A673 (cell line): Measurements from ENCODE around the gene ACO1. TPM values are rescaled to one million over a fixed set of nuclear protein-coding genes. Genes with fewer than 3 reads are reported as not detected.

Experiments
- BruUV-seq: library from RNA; stranded (reverse); fragments of 400-500 nt; replicated peaks from 2 replicates; lab custom pipeline; 2021; lab: Mats Ljungman, UMichigan
- CTCF ChIA-PET: fragments of 300-600 bp; sonication (Branson Sonifier 250); formaldehyde crosslinking; loops from one replicate; lab custom pipeline; 2022; ENCODE audit warnings: antibody characterized with exemption; lab: Charles Lee
- POLR2A ChIA-PET: fragments of 300-600 bp; sonication (Branson Sonifier 250); formaldehyde crosslinking; loops from one replicate; lab custom pipeline; 2022; ENCODE audit warnings: antibody characterized with exemption; ENCODE audit not compliant: low non-redundant PET; lab: Charles Lee
- DNase-seq: peaks from one replicate; pipeline ENCODE4 v3.0.0-alpha.2; 2015; ENCODE audit warnings: low spot score
- H3K27ac ChIP-seq: fragments of 200-600 bp; sonication (generic); 2 replicates; pipeline ENCODE4 v1.5.1; 2016; ENCODE audit warnings: mixed run types, low read depth, mild to moderate bottlenecking, mixed read lengths, antibody characterized with exemption, low read length; ENCODE audit not compliant: poor library complexity, severe bottlenecking
- H3K27me3 ChIP-seq: fragments of 200-600 bp; sonication (generic); replicated peaks from 2 replicates; pipeline ENCODE4 v1.6.1; 2017; ENCODE audit warnings: mixed run types, low read depth, mild to moderate bottlenecking, mixed read lengths, antibody characterized with exemption, low read length; ENCODE audit not compliant: insufficient read depth, poor library complexity
- H3K36me3 ChIP-seq: fragments of 200-600 bp; sonication (generic); 2 replicates; pipeline ENCODE4 v1.6.1; 2016; ENCODE audit warnings: mixed run types, mild to moderate bottlenecking, mixed read lengths, antibody characterized with exemption, low read length; ENCODE audit not compliant: insufficient read depth, poor library complexity, severe bottlenecking
- H3K4me1 ChIP-seq: fragments of 200-600 bp; sonication (generic); 2 replicates; pipeline ENCODE4 v1.6.1; 2017; ENCODE audit warnings: mixed run types, mild to moderate bottlenecking, mixed read lengths, antibody characterized with exemption, low read length; ENCODE audit not compliant: insufficient read depth, poor library complexity, severe bottlenecking
- H3K4me3 ChIP-seq: fragments of 200-600 bp; sonication (generic); 2 replicates; pipeline ENCODE4 v1.5.1; 2016; ENCODE audit warnings: low read depth, mixed run types, mild to moderate bottlenecking, mixed read lengths, low read length; ENCODE audit not compliant: poor library complexity, severe bottlenecking
- H3K9me3 ChIP-seq: fragments of 200-600 bp; sonication (generic); 2 replicates; pipeline ENCODE4 v1.6.1; 2016; ENCODE audit warnings: mixed run types, low read depth, mild to moderate bottlenecking, mixed read lengths, antibody characterized with exemption, low read length; ENCODE audit not compliant: poor library complexity, severe bottlenecking
- EZH2 ChIP-seq: fragments of 200-600 bp; sonication (generic); IDR thresholded peaks from 2 replicates; pipeline ENCODE4 v1.6.1; 2017; ENCODE audit warnings: borderline replicate concordance, low read depth, mild to moderate bottlenecking, mixed read lengths, antibody characterized with exemption, low read length; ENCODE audit not compliant: poor library complexity, severe bottlenecking
- intact Hi-C: fragments of 100-400 bp; cut with micrococcal nuclease; formaldehyde crosslinking; loops from one replicate; pipeline ENCODE4 v1.10.0; 2022; ENCODE audit not compliant: unreplicated experiment
- total RNA-seq: library from RNA; stranded (reverse); gene quantifications from 2 replicates; pipeline ENCODE4 v1.2.3, GENCODE V29; 2021
- TF ChIP-seq, protein P1 (sequence below): fragments of 300-800, 200-600 bp; sonication (generic); conservative IDR thresholded peaks from 2 replicates; pipeline ENCODE4 v1.5.1; 2017; ENCODE audit warnings: low read depth, mild to moderate bottlenecking, antibody characterized with exemption, low read length, moderate library complexity, mixed read lengths

The ACO1 gene
- total RNA-seq, 1 experiment from 2014 or later, result 40.0 TPM

DNA sequence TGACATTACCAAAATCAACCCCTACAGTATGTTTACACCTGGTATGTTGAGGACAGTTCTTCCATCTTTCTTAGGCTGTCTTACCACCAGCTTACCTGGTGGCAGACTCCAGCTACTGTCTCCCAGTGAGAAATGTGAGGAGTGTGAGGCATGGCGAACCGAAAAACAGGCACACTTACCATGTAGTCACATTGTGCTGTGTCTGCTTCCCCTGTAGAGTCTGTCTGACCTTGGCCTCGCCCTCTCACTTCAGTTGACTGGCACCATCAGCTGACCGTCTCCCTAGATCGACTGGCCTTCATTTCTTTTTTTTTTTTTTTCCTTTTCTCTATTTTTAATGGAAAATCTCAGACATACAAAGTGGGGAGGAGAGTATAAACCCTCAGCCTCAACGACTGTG, 4.9 kb downstream of the ACO1 start:
- DNase-seq, result no peak
- H3K4me1 ChIP-seq, result peaks cover 8% of the 10 kb centered on the region
- intact Hi-C loops, result no loop called here
- H3K27me3 ChIP-seq, result no peaks in the 10 kb centered on the region
- no peaks in the 10 kb centered on the region for H3K36me3 ChIP-seq
- no peak overlapping the region for H3K4me3 ChIP-seq
- no peak for TF ChIP-seq EZH2
- TF ChIP-seq, protein P1, sequence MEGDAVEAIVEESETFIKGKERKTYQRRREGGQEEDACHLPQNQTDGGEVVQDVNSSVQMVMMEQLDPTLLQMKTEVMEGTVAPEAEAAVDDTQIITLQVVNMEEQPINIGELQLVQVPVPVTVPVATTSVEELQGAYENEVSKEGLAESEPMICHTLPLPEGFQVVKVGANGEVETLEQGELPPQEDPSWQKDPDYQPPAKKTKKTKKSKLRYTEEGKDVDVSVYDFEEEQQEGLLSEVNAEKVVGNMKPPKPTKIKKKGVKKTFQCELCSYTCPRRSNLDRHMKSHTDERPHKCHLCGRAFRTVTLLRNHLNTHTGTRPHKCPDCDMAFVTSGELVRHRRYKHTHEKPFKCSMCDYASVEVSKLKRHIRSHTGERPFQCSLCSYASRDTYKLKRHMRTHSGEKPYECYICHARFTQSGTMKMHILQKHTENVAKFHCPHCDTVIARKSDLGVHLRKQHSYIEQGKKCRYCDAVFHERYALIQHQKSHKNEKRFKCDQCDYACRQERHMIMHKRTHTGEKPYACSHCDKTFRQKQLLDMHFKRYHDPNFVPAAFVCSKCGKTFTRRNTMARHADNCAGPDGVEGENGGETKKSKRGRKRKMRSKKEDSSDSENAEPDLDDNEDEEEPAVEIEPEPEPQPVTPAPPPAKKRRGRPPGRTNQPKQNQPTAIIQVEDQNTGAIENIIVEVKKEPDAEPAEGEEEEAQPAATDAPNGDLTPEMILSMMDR, result no peak
- CTCF ChIA-PET, result interaction anchor here (1.6 kb wide), 1 partner anchor 10 kb away, joined by 3 read pairs; no protein-coding TSS in a partner anchor
- POLR2A ChIA-PET, result interaction anchor here (0.5 kb wide), 1 partner anchor 161 kb away, joined by 4 read pairs; no protein-coding TSS in a partner anchor
- BruUV-seq, result no TSS peak
- no peaks in the 10 kb centered on the region for H3K9me3 ChIP-seq
- no peak overlapping the region for H3K27ac ChIP-seq

DNA sequence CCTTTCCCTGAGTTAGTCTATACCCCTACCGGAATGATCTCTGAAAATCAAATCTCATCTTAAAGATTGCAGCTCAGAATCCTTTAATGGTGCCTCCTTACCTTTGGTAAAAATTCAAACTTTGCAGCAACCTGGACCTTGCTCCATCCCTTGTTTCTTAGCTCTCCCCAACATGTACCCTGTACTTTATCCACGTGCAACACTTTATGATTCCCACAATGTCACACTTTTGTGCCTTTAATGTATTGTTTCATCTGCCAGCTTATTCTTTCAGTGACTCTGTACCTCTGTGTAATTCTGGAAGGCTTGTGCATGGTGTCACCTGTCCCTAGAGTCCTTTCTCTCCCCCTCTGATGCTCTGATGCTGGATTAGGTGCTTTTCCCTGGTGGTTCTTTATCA, 9.5 kb downstream of the ACO1 start:
- ChIA-PET CTCF (no interaction called here), POLR2A (no interaction called here)
- H3K4me3 ChIP-seq, result no peak overlapping the region
- BruUV-seq, result no TSS peak
- no peaks in the 10 kb centered on the region for H3K36me3 ChIP-seq
- no peaks in the 10 kb centered on the region for H3K27me3 ChIP-seq
- H3K9me3 ChIP-seq, result no peaks in the 10 kb centered on the region
- H3K4me1 ChIP-seq, result no peaks in the 10 kb centered on the region
- no peak overlapping the region for H3K27ac ChIP-seq
- DNase-seq, result no peak
- intact Hi-C loops, result no loop called here
- TF ChIP-seq EZH2, result no peak
- TF ChIP-seq, protein P1, result no peak

DNA sequence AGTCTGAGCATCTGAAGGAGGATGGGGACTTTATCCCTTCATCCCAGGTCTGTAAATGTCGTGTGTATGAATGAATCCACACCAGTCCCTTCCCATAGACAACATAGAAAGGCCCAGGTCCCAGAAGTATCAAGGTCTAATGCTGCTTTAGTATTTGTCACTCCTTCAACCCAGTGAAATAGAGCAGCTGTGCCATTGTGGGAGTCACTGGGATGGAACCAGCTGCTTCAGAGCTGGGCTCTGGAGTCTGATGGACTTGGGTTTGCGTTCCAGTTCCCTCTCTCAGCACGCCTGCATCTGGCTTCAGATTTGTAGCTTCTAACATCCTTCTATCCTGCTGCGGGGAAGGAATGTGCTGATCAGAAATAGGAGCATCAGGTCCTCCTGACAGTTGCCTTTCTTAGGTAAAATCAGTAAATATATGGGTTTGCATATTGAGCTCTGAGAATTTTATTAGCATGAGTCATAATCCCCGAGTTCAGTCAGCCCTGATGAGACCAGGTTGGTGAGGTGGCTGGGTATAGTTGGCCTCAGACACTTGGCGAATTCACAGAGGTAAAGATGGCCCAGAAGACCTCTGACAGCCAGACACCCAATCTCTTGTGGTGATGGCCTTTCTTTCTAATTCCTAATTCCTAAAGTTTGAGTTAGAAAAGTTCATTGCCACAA, 10.1 kb downstream of the ACO1 start:
- H3K4me3 ChIP-seq, result no peak overlapping the region
- POLR2A ChIA-PET, result no interaction called here
- intact Hi-C loops, result no loop called here
- H3K27ac ChIP-seq, result no peak overlapping the region
- DNase-seq, result no peak
- H3K9me3 ChIP-seq, result no peaks in the 10 kb centered on the region
- H3K4me1 ChIP-seq, result no peaks in the 10 kb centered on the region
- no peaks in the 10 kb centered on the region for H3K27me3 ChIP-seq
- CTCF ChIA-PET, result no interaction called here
- no peaks in the 10 kb centered on the region for H3K36me3 ChIP-seq
- BruUV-seq, result no TSS peak
- TF ChIP-seq EZH2, result no peak
- TF ChIP-seq, protein P1, result no peak
